Limb (tissue), 2 donors: ENCODE results near the gene ATP6V1F.
A peak's percentile ranks its signal among the peaks of the same experiment; 100 is the strongest.
"Not testable (repeated sequence)": the region's sequence is repeated elsewhere in the genome, so short reads cannot be mapped to it uniquely, and the experiment has no call there.

ENCODE experiments used
- DNase-seq, 2 donors: peaks; one replicate each; pipeline ENCODE4 v3.0.0-alpha.2; 2016; ENCODE audit errors: extremely low spot score in 2 of 2

Gene ATP6V1F

DNA sequence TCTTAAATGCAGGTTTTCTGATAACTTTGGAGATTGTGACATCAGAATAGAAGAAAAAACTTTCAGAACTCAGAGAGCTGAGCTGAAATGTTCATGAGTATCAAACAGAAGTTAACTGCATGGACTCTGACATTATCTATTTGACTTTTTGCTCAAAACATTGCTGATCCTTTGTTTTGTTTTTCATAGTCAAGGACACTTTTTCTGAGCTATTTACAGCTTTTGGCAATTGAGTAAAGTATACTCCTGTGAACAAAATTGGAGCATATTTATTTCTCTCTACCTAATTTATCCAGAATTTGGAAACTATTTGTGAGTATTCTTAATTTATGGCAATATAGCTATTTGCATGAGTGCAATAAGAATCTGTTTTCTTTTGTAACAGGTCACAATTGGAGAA lies 36.7 kb downstream of the ATP6V1F start:
- DNase-seq: no peak

DNA sequence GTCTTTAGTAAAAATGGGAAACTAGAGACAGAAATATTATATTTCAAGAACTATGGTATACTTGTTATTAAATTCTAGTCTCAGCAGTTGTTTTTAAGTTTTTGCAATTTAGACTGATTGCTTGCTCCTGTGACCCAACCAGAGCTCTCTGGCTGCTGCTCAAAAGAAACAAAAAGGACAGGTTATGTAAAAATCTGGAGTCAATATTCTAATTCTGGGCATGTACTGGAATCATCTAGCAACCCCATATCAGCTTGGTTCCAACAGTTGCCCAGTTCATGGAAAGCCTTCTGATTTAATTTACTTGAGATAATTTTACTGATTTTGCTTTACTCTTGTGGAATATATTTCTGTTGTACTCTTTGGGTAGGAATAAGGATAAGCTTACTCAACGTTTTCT lies 37.6 kb downstream of the ATP6V1F start:
- DNase-seq: no peak

DNA sequence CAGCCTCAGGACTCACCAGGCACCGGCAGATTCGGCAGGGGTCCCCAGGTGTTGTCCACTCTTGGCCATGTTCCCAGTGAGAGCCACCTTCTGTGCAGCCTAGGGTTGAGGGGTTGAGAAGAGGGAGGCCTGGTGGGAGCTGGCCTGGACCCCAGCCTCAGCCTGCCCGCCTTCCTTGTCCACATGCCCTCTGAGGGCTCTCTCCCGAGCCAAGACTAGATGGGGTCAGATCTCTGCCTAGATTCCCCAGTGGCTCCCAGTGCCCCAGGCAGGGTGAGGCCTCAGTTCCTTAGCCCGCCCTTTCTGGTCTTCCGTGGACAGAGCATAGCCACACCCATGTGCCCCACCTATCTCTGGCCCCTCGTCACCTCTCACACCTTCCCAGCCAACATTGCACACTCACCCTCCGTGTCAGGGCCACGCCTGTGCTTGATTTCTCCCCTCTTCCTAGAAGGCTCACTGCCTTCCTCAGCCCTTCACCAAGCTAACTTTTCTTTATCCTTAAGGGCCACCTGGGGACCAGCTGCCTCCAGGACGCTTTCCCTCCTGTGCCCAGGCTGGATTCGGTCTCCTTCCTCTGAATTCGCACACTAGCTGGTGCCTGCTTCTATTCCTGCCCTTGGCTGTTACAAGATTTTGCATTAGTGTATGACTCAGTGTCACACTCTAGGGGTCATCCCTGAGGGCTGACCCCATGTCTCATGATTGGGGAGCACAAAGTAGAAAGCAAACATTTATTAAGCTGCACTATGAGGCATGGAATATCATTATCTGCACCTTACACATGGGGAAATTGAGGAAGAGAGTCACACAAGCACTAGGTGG lies 40.3 kb downstream of the ATP6V1F start:
- no peak for DNase-seq

DNA sequence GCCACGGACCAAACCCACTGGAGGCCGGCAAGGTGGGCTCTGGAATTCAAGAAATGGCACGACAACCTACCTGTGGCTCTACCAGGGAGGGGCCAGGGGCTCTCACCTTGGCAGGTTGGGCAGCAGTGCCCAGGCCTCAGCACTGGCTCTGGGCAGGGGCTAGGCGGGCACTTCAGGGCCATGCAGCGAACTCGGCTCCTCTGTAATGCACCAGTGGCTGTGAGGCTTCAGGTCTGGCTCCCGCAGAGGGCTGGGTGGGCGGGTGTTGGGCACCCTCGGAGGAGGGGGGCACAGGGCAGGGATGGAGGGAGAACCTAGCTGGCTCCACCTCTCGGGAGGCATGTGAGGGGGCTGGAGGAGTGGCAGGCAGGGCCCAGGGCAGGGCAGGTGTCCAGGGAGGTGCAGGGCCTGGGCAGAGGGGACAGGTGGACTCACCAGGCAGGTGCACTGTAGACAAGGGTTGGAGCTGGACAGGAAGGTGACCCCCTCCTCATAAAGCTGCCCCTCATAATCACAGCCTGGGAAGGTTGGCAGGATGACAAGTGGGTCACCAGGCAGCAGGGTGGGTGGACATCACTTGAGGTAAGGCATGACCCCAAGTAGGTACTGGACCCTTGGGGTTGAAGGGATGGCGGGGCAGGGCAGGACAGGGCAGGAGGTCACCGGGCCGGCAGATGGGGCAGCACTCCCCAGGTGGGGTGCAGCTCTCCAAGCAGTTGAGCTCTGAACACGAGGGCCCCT lies 41.1 kb downstream of the ATP6V1F start:
- no peak for DNase-seq

DNA sequence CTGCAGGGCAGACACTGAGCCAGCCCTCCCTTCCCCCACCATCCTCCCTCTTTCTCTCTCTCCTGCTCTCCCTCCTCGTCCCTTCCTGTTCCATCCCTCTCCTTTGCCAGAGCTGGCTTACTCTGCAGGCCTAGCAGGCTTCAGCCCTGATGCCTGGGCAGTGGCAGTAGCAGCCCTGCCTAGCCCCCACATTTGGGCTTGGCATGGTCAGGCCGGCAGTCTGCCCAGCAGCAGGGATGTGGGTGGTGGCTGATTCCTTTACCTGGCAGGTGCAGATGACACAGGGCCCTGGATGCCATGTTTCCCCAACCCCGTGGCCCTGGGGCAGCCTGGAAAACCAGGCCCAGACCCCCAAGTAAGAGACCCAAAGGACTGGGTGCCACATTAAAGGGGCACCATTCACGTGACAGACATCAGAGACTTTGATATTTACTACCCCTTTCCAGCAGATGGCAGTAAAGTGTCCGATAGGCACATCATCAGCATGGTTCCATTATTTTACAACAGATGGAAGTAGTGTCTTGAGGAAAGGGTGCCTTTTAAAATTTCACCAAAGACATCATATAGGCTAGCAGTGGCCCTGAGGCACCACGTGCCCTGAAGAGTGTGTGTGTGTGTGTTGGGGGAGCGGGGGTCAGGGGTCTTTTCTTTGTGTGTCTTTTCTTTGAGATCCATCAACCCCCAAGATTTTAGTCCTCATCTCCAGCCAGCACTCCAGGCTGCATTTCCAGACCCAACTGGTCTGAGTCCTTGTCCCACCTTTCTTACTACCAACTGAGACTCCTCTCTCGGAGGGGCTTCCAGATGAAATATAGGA lies 41.9 kb downstream of the ATP6V1F start:
- DNase-seq: peak in 1 of 2 donors; percentile 30

DNA sequence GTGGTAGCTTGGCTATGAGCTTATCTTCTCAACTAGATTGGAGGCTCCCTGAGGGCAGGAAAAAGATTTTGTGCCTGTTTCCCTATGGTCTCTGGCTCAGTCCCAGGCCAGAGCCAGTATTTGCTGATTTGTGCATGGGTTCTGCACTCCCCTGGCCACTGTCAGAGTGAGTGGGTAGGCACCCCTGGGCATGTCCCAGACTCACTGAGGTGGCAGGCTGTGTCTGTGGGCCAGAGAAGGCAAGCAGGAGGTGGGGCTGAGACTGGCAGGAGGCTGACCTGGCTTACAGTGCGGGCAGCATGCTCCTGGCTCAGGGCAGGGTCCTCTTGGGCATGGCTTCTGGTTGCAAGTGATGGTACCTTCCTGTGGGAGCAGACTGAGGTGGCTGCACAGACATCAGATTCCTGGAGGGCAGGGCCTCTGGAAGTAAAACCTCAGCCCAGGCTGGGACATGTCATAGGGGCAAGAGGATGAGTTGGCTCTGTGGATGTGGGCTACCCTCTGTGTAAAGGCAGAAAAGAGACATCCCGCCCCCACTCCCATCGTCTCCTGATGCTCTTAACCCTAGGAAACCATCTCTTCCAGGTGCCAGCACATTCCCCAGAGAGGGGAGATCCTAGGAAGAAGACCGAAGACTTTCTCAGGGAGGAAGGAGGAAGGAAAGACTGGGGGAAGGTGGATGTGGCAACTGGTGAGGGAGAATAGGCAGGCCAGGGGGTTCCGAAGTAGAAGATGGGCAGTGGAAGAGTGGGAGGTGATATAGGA lies 43.5 kb downstream of the ATP6V1F start:
- no peak for DNase-seq

DNA sequence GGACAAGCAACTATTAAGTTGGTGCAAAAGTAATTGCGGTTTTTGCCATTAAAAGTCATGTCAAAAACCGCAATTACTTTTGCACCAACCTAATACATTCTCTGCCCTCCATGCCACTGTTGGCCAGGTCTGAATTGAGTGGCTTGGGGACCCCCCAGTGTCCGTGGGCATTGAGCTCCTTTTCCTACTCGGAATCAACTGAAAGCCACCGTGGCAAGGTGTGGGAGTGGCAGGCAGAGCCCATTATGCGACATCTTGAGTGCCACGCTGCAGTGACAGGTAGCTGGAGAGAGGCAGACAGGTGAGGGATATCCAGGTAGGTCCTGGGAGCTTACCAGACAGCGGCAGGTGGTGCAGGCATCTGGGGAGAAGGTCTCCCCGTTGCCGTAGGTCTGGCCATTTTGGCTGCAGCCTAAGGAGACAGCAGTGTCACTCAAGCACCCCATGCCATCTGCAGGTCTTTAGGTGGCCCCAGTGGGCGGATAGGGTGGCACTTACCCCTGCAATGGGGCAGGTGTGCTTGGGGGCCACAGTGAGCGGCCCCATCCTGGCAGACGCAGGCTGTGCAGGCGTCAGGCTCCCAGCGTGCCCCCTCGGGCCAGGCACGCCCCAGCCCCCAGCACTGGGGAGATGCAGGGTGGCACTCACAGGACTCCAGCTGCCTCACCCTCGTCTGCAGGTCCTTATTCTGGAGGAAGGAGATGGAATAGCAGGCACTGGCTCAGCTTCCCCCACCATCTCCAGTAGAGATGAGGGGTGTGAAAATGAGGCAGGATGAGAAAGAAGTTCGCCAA lies 44.3 kb downstream of the ATP6V1F start:
- DNase-seq: no peak

DNA sequence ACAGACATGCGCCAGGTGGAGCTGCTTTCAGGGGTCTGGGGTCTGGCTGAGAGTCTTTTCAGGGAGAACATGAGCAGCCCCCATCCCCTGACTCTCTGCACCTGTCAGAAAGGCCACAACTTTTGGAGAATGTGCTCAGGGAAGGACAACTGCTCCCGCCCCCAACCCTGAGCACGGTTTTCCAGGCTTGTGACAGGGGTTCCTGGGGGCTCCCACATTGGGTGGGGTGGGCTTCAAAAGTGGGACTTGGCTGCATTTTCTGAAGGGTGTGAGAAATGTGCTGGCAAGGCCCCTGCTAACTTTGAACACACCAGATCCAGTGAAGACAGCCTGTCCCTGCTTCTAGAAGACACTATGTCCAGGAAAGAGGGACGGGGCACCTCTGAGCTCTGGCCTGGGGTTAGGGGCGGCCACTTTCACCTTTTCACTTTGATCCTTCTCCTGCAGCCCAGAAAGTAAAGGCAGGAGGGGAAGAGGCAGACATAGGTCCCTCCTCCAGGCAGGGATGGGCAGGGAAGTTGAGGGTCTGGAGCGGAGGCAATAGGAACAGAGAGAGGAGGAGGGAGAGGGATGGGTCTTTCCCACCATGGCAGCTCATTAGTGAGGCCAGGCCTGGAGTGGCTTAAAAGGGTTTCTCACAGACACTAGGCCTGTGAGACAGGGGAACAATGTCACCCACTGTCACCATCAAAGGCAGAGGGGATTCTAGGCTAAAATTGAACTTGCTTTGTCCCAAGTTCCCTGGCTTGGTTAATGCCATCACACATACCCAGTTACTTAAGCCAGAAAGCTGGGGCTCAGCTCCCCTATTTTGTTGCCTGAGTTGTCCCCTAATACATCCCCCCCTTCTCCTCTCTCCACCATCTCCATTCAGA lies 46.3 kb downstream of the ATP6V1F start:
- DNase-seq: no peak

DNA sequence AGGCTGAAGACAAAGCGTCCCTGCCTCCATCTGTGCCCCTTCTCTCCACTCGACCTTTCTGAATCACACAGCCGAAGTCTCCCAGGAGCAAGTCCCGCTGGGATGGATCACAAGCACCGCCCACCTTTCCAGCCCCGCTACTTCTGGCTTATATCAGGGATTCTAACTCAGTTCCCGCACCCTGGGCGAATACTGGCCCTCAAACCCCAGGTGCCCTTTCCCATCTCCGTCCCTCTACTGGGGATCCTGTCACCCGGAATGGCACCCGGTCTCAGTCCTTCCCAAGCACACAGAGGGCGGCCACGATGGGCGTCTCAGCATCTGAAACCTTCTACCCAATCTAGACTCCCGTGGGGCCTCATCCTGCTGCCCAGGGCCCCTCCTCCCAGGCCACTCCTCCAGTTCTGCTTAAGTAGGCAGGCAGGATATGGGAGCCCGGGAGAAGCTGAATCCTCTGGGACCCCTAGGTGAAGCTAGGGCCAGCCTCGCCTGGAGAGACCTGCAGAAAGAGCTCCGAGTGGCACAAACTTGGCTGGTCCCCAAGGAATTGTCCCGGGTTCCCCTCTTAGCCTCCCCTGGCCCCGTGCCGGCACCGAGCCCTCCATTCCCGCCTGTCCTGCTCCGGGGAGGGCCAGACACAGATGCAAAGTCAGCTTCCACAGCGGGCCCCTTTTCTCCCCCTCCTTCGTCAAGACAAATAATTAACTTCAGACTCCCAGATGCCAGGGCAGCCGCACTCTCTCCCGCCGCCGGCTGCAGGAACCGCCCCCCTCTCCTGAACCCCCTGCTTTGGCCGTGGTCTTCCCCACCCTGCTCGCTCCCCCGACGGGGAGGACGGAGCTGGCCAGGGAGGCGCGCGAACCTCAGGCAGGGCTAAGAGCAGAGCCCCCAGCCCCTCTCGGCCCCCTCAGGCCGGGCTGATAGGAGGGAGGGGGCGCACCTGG lies 47.2 kb downstream of the ATP6V1F start:
- DNase-seq: peak in 1 of 2 donors; percentile 57

DNA sequence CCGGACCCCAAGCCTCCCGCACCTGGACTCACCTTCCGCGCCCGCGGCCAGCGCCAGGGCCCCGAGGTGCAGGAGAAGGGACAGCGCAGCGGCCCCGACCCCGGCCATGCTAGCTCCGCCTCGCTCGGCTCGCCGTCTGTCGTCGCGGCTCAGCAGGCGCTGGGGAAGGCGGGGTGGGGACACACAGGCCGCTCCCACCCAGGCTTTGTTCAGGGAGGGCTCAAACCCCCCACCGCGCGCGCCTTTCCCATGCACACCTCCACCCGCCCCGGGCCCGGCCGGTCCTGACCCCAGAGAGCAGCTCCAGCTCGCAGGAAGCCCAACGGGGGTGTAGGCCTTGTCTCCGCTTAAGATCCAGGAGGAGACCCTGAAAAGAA lies 47.9 kb downstream of the ATP6V1F start, which contains the start of gene KCP:
Gene KCP (minus strand): TSS at position 141 of the 377 bp plus-strand sequence. CDS start 33 bp downstream, at position 108.
- peak in 1 of 2 donors; percentile 63 for DNase-seq

DNA sequence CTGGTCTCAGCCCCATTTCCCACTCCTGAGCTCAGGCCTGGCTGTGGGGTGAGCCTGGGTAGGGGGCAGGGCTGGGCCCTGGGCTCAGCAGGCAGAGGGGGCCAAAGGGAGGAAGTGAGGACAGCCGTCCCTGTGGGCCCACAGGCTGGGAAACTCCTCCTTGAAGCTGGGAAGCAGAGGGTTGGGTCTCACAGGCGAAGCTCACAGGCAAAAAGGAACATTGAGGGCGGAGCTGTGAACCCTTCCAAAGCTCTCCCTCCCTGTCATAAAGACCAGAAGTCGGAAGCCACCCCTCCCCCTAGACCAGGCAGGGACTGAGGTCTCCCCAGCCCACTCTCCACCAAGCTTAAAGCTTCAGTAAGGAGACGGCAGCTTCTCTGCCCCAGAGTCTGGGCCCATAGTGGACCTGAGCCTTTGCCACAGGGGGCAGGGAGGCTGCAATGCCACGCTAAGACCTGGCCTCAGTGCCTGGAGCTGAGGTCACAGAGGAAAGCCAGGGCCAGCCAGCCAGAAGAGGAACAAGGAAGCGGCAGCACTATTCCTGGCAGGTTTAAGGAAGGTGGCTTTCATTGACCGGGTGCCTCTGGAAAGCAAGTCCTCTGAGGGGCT lies 48.9 kb downstream of the ATP6V1F start:
- no peak for DNase-seq

DNA sequence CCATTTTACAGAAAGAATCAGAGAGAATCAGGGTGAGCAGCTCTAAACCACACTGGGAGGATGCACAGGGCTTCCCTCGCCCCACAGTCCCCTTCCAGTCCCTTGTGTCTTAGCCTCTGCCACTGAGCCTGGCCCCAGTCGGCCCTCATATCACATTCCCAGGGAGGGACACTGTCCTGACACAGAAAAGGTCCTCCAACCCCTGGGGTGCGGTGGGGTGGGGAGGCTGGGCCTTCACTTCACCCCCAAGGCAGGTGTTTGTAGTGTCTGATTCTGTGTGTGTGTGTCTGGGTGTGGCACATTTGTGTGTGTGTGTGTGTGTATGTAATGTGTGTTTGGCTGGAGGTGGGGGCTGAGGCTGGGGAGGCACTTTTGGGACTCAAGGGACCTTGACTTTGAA lies 49.6 kb downstream of the ATP6V1F start:
- DNase-seq: no peak

DNA sequence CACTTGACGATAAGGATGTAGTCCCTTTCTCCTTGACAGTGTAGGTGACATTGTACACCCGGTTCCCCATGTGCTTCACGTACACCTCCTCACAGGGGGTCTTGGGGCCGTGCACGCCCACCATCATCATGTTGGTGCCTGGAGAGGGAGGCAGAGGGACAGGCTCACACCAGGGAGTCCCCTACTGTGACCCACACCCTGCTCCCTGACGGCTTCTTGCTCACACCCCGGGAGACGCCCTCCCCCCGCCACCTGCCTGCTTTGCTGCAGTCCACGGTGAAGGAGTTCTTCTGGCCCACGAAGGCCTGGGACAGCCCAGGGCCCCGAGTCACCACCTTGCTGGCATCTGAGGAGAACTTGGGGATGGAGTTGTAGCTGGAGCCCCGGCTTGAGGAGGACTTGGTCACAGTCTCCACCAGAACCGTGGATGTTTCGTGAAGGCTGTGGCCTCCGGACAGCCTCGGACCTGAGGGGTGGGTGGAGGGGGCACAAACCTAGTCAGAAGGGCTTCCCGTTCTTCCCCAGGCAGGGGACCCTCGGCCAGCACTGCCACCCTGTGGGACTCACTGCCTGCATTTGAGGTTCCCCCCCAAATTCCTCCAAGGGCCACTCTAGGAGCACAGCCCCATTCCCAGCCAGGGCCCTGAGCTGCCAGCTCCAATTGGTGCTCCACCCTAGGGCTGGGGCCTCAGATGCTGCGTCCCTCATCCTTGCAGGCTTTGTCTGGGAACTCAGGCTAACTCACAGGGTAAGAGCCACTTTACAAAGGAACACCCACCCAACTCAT lies 50.2 kb downstream of the ATP6V1F start:
- not testable (repeated sequence) for DNase-seq

DNA sequence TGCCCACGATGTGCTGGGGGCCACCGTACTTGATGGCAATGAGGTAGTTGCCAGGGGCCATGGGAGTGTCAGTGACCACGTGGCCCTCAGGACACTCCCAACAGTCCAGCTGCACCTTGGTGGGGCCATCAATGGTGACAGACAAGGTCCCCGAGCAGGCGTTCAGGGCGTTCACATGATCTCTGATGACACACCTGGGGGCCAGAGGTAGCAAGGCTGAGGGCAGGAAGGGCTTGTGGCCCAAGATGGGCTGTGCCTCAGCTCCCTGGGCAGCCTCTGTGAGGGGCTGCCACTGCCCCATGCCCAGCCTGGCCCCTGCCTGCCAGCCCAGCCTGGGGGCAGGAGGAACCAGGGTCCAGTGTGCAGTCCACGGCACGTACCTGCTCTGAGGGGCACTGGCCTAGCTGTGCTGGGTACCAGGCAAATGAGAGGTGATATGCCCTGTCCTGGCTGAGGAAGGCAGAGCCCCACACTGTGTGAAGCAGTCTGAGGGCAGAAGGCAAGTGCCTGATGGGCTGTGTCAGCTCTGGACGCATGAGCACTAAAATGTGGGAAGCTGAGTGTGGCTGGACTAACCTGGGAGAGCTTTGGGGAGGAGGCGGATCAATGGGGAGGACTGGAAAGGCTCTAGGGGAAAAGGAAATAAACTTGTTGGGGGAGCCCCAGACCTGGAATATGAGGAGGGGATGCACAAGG lies 51.4 kb downstream of the ATP6V1F start:
- DNase-seq: no peak

DNA sequence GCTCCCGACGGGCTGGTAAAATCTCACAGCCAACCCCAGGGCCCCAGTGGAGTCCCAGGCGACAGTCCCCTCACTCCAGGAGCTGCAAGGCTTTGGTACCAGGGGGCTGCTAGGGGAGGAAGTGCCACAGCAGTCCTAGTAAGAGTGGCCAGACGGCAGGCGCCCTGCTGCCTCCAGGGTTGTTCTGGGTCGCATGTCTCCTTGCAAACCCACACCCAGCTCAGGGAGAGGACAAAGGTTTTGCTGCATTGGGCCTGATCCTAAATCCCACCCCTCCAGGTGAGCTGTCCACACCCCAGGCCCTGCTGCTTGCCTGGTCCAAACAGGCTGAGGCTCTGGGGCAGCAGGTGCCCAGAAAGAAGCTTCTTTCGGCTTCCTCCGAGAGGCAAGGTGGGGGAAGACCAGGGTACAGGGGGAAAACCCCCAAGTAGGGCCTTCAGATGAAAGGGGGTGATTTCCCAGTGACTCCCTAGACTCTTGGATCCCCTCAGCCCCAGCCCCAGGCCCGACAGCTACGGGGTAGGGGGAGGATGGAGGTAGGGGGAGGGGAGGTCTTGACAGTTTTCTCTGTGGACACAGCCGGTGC lies 52.0 kb downstream of the ATP6V1F start:
- DNase-seq: no peak

DNA sequence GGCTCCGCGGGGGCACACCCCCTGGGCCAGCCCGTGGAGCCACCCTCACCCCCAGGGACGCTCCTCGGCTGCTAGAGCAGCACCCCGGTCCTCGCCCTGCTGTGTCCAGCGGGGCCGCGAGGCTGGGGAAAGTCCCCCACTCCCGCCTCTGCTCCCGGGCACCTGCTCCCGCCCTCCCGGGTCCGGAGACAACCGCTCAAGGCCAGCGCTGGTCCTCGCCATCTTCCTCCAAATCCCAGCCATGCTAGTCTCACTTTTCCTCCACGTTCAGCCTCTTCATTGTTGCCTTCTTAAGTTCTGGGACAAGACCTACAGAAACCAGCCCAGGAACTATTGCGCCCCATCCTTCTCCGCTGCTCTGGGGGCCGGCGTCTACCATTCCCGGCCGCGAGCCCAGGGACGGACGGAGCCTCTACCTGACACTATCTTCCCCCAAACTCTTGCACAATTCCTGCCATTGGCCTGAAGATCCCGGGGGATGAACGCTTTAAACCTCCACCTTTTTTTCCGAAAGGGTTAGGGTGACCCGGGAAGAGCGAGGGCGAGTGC lies 52.7 kb downstream of the ATP6V1F start:
- DNase-seq: no peak
